ENCODE data around the gene VCX2.

GRCh38 chrX:8194216-8194615, 23.1 kb upstream of the VCX2 start:
- TF ChIP-seq CTCF (IDR thresholded peaks at IDR 0.05) (no peak), EZH2phosphoT487 (IDR thresholded peaks at IDR 0.05) (no peak), EZH2 (IDR thresholded peaks at IDR 0.05) (no peak)

Data from neural progenitor cell (in vitro differentiated cells).